Endothelial cell (in vitro differentiated cells): ENCODE data around the gene ACSM2B. TPM values are rescaled to one million over a fixed set of nuclear protein-coding genes. Genes with fewer than 3 reads are reported as not detected.
"Not testable (repeated sequence)": the region's sequence is repeated elsewhere in the genome, so short reads cannot be mapped to it uniquely, and the experiment has no call there.

Experiments used
- DNase-seq: peaks from one replicate; pipeline ENCODE4 v3.0.0; 2021; ENCODE audit warnings: low spot score
- H3K27ac Mint-ChIP-seq: one replicate; pipeline ENCODE4 v1.8.0; 2021; ENCODE audit warnings: mixed read lengths, inconsistent platforms; ENCODE audit not compliant: unreplicated experiment
- H3K27me3 Mint-ChIP-seq: one replicate; pipeline ENCODE4 v1.8.0; 2021; ENCODE audit warnings: mild to moderate bottlenecking, moderate library complexity, mixed read lengths, inconsistent platforms; ENCODE audit not compliant: unreplicated experiment
- H3K36me3 Mint-ChIP-seq: one replicate; pipeline ENCODE4 v1.8.0; 2021; ENCODE audit warnings: mild to moderate bottlenecking, low read depth, mixed read lengths, inconsistent platforms; ENCODE audit not compliant: unreplicated experiment
- H3K4me1 Mint-ChIP-seq: one replicate; pipeline ENCODE4 v1.8.0; 2021; ENCODE audit warnings: mild to moderate bottlenecking, mixed read lengths, inconsistent platforms; ENCODE audit not compliant: unreplicated experiment
- H3K4me3 Mint-ChIP-seq: one replicate; pipeline ENCODE4 v1.8.0; 2021; ENCODE audit warnings: mild to moderate bottlenecking, mixed read lengths, inconsistent platforms; ENCODE audit not compliant: unreplicated experiment
- H3K9me3 Mint-ChIP-seq: one replicate; pipeline ENCODE4 v1.8.0; 2021; ENCODE audit warnings: mixed read lengths, inconsistent platforms; ENCODE audit not compliant: unreplicated experiment
- CTCF ChIP-seq: fragments of 200-600 bp; sonication (generic); IDR thresholded peaks from one replicate; pipeline ENCODE4 v1.5.0; 2021; ENCODE audit warnings: antibody characterized with exemption; ENCODE audit not compliant: unreplicated experiment
- total RNA-seq: library from RNA; stranded (reverse); fragmentation: NEBNext Ultra II Directional; extraction: Animal tissue kit (Norgen Biotek cat#: 25700); gene quantifications from one replicate; pipeline ENCODE4 v1.2.1, GENCODE V29; 2021; ENCODE audit not compliant: unreplicated experiment

ACSM2B gene
- total RNA-seq, 1 donor from 2014 or later, result not detected

GRCh38 chr16:20586112-20586511 lies 9.9 kb upstream of the ACSM2B start:
- H3K9me3 Mint-ChIP-seq, H3K4me1 Mint-ChIP-seq, H3K36me3 Mint-ChIP-seq, H3K27me3 Mint-ChIP-seq, H3K27ac Mint-ChIP-seq, DNase-seq, H3K4me3 Mint-ChIP-seq: not testable (repeated sequence)

- H3K9me3 Mint-ChIP-seq, H3K36me3 Mint-ChIP-seq, H3K27ac Mint-ChIP-seq, H3K4me3 Mint-ChIP-seq, DNase-seq, H3K4me1 Mint-ChIP-seq, H3K27me3 Mint-ChIP-seq: not testable (repeated sequence)
Measured at GRCh38 chr16:20580487-20581259, 4.5 kb upstream of the ACSM2B start.

GRCh38 chr16:20578091-20578490 lies 1.9 kb upstream of the ACSM2B start:
- H3K4me1 Mint-ChIP-seq, H3K27me3 Mint-ChIP-seq, DNase-seq, H3K4me3 Mint-ChIP-seq, H3K27ac Mint-ChIP-seq, H3K36me3 Mint-ChIP-seq, H3K9me3 Mint-ChIP-seq: not testable (repeated sequence)

- not testable (repeated sequence) for H3K9me3 Mint-ChIP-seq, DNase-seq, H3K4me1 Mint-ChIP-seq, H3K27ac Mint-ChIP-seq, H3K4me3 Mint-ChIP-seq, H3K36me3 Mint-ChIP-seq, H3K27me3 Mint-ChIP-seq
Measured at GRCh38 chr16:20569117-20569651, 7.0 kb downstream of the ACSM2B start.

GRCh38 chr16:20568404-20568803 lies 7.8 kb downstream of the ACSM2B start:
- no peak overlapping the region for H3K4me3 Mint-ChIP-seq
- DNase-seq, result no peak
- H3K4me1 Mint-ChIP-seq, result no peaks in the 10 kb centered on the region
- no peak overlapping the region for H3K27ac Mint-ChIP-seq
- no peaks in the 10 kb centered on the region for H3K9me3 Mint-ChIP-seq
- TF ChIP-seq CTCF, result no peak
- H3K36me3 Mint-ChIP-seq, result no peaks in the 10 kb centered on the region
- no peaks in the 10 kb centered on the region for H3K27me3 Mint-ChIP-seq

GRCh38 chr16:20566864-20567263 lies 9.3 kb downstream of the ACSM2B start:
- no peak for DNase-seq
- H3K4me1 Mint-ChIP-seq, result no peaks in the 10 kb centered on the region
- TF ChIP-seq CTCF, result no peak
- H3K27ac Mint-ChIP-seq, result no peak overlapping the region
- H3K4me3 Mint-ChIP-seq, result no peak overlapping the region
- no peaks in the 10 kb centered on the region for H3K9me3 Mint-ChIP-seq
- H3K27me3 Mint-ChIP-seq, result no peaks in the 10 kb centered on the region
- no peaks in the 10 kb centered on the region for H3K36me3 Mint-ChIP-seq

- not testable (repeated sequence) for H3K4me1 Mint-ChIP-seq, H3K36me3 Mint-ChIP-seq, DNase-seq, H3K27me3 Mint-ChIP-seq, H3K4me3 Mint-ChIP-seq, H3K9me3 Mint-ChIP-seq, H3K27ac Mint-ChIP-seq
Measured at GRCh38 chr16:20565334-20565733, 10.8 kb downstream of the ACSM2B start.

- not testable (repeated sequence) for H3K4me3 Mint-ChIP-seq, H3K27me3 Mint-ChIP-seq, DNase-seq, H3K9me3 Mint-ChIP-seq, H3K27ac Mint-ChIP-seq, H3K4me1 Mint-ChIP-seq, H3K36me3 Mint-ChIP-seq
Measured at GRCh38 chr16:20564218-20564617, 11.9 kb downstream of the ACSM2B start.

- not testable (repeated sequence) for H3K36me3 Mint-ChIP-seq, DNase-seq, H3K27me3 Mint-ChIP-seq, H3K4me1 Mint-ChIP-seq, H3K9me3 Mint-ChIP-seq, H3K4me3 Mint-ChIP-seq, H3K27ac Mint-ChIP-seq
Measured at GRCh38 chr16:20555628-20556027, 20.5 kb downstream of the ACSM2B start.

- H3K36me3 Mint-ChIP-seq, H3K9me3 Mint-ChIP-seq, H3K27ac Mint-ChIP-seq, H3K4me1 Mint-ChIP-seq, H3K27me3 Mint-ChIP-seq, DNase-seq, H3K4me3 Mint-ChIP-seq: not testable (repeated sequence)
Measured at GRCh38 chr16:20554689-20555088, 21.5 kb downstream of the ACSM2B start.
